ENCODE measurements around the gene SGCD.

The SGCD gene

GRCh38 chr5:156401804-156402203 is 74.8 kb downstream of the SGCD start:
- DNase-seq (ENCODE audit: low spot score), result no peak

- no peak for DNase-seq (ENCODE audit: low spot score)
These were observed 75.5 kb downstream of the SGCD start for GRCh38 chr5:156402387-156402921.

DNA sequence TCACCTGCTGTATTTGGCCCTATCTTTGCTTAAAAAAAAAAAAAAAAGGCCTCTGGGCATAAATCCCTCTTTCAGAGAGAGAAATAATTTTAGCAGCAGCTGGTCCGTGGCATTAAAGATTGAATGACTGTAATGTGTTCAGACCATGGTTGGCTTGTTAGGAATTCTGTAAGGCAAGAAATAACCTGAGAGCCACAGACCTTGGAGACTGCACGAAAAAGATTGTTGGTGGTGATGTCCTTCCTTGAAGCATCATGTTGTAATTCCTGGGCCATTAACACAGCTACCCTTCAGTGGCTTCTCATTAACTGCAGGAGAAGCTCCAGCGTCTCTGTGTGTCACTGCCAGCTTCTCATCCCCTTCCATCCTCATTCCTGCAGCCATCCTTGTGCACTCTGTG is 79.0 kb downstream of the SGCD start:
- DNase-seq (ENCODE audit: low spot score), result no peak

GRCh38 chr5:156407251-156407650 is 80.3 kb downstream of the SGCD start:
- DNase-seq (ENCODE audit: low spot score), result no peak

DNA sequence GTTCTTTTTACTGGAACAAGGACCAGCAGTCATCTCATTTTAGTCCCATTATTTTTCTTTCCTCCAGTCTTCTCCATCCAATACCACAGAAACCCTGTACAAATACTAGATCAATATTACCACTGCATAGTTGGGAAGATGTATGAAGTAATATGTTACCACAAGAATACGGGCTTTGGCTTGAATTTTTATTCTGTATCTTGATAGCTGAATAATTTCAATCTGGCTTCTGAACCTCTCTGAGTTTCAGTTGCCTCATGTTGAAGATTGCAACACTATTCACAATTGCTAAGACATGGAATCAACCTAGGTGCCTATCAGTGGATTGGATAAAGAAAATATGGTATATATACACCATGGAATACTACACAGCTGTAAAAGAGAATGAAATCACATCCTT is 82.9 kb downstream of the SGCD start:
- DNase-seq (ENCODE audit: low spot score), result no peak

- DNase-seq (ENCODE audit: low spot score), result no peak
These were observed 84.2 kb downstream of the SGCD start for GRCh38 chr5:156411185-156411613.

GRCh38 chr5:156411957-156412356 is 85.0 kb downstream of the SGCD start:
- no peak for DNase-seq (ENCODE audit: low spot score)

- DNase-seq (ENCODE audit: low spot score), result no peak
These were observed 87.4 kb downstream of the SGCD start for GRCh38 chr5:156414391-156414790.

DNA sequence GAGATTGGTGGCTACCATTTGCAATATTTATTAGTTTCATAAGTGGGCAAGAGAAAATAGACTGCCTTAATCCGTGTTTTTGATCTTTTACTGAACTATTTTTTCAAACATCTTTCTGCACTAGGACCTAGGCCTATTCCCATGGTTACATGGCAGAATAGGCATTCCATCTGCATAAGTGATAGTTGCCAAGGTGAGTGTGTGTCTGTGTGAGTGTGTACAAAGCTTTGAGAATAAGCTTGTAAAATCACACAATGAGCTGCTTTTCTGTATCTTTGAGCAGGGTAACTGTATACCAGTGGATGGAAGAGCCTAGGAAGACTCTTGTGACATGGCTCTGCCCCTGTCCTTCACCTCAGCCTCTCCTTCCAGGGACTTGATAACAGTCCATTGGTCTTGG is 92.7 kb downstream of the SGCD start:
- DNase-seq (ENCODE audit: low spot score), result no peak

DNA sequence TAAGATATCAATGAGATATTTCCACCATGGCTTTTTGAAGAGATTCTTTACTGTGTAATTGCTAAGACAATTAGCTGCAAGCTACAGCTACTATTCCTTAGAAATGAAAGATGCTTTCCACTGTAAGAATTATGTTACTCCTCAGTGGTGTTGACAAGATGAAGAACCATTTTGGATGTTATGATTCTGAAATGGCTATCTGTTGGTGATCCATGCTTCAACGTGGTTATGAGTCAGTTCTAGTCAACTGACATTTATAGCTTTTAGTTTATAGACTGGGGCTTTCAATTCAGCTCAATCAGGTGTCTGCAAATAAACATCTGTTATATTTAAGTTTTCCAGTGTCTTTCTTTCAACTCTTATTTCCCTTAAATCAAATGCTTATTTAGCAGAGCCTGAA is 93.7 kb downstream of the SGCD start:
- no peak for DNase-seq (ENCODE audit: low spot score)

DNA sequence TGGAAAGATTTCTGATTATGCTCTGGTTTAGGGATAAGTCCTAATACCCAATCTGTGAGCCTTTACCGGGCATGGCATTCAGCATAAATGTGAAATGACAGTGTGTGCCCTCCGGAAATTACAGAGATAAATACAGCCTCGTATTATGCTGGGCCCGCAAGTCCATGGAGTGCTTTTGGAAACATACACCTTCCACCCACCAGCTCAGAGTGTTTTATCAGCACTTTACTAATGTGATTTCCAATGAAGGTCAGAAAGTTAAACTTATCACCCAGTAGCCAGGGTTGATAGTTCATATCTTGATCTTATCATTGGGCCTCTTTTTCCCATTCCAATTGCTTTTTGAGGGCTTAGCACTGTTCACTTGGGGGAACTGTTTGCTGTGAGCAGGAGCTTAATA is 94.8 kb downstream of the SGCD start:
- no peak for DNase-seq (ENCODE audit: low spot score)

GRCh38 chr5:156423597-156423996 is 96.6 kb downstream of the SGCD start:
- no peak for DNase-seq (ENCODE audit: low spot score)

DNA sequence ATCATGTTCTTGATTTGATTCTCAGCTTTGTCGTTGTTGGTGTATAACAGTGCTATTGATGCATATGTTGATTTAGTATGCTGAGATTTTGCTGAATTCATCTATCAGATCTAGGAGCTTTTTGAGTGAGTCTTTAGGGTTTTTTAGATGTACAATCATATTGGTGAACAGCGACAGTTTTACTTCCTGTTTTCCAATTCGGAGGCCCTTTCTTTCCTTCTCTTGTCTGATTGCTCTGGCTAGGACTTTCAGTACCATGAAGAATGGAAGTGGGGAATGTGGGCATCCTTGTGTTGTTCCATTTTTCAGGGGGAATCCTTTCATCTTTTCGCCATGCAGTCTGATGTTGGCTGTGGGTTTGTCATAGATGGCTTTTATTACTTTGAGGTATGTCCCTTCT is 100.4 kb downstream of the SGCD start:
- DNase-seq (ENCODE audit: low spot score), result no peak

GRCh38 chr5:156431956-156432829 is 105.2 kb downstream of the SGCD start:
- DNase-seq (ENCODE audit: low spot score), result no peak

- DNase-seq (ENCODE audit: low spot score), result no peak
These were observed 105.8 kb downstream of the SGCD start for GRCh38 chr5:156432830-156433105.

GRCh38 chr5:156434471-156434870 is 107.5 kb downstream of the SGCD start:
- DNase-seq (ENCODE audit: low spot score), result no peak

DNA sequence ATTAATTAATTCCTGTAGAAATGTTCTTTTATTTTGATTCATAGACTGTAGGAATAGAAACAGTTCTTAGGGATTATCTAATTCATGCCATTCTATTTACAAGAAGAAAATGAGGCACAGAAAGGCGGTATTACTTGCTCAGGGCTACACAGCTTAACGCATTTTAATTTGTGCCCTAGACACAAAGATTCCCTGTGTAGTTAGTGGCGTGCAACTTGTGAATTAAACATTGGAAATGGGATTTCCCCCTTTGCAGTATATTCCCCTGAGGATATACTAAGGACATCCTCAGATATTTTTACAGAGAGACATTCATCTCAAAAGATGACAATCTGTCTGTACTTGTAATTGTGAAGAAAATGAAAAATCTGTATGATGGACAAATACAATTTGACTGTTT is 108.1 kb downstream of the SGCD start:
- no peak for DNase-seq (ENCODE audit: low spot score)

GRCh38 chr5:156438076-156438475 is 111.1 kb downstream of the SGCD start:
- DNase-seq (ENCODE audit: low spot score), result no peak

DNA sequence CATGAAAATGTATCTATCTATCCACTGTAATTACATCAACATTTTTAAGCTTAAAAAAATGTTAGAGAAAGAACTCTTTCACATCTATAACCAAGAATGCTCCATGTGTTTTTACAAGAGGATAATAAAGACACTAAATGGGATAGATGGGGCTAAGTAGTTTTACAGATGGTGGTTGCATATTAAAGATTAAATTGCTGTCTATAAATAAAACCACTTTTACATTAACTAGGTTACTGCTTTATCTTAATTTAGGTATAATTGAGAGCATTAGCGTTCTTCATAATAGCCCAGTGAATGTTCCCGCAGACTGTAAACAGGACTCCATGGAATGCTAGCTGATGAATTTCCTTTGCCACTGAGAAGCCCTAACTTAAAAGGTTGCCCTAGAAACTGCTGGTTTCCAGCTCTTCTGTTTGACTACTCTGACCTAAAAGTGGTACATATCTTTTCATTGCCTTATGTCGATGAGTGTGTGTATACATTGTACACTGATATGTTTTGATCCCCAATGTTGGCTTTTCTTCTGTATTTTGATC is 117.9 kb downstream of the SGCD start:
- DNase-seq (ENCODE audit: low spot score), result no peak

DNA sequence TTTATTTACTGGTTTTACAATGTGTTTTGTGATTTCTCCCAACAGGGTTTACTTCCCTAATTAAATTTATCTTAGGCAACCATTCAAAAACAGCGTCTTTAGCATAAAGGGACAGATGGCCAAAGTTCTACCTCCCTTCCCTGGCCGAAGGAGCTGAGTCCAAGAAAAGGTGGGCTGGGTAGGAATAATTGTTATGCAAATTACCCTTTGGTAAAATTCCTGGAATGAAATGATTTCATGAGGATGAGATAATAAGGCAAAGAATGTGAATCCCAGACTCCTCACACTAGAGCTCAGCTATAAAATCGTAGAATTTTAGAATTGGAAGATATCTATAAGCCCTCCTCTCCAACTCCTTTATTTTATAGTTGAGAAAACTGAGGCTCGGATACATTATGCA is 119.6 kb downstream of the SGCD start:
- no peak for DNase-seq (ENCODE audit: low spot score)

GRCh38 chr5:156450778-156451177 is 123.8 kb downstream of the SGCD start:
- no peak for DNase-seq (ENCODE audit: low spot score)

DNA sequence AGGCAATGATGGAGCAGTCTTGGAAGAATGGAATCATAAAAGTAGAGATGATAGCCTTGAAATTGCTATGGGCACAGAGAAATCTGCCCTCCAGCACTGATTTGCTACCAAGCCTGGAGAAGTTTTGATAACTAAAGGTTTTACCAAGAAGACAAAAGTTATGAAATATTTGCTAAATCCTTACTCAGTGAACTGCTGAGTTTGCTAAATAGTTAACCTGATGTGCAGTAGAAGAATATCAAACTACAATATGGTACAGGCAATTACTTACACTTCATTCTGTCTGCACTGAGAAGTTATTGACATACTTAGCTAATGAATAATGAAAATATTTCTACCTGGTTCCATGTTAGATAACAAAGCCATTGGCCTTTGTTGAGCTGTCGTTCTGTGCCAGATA is 124.5 kb downstream of the SGCD start:
- DNase-seq (ENCODE audit: low spot score), result no peak

DNA sequence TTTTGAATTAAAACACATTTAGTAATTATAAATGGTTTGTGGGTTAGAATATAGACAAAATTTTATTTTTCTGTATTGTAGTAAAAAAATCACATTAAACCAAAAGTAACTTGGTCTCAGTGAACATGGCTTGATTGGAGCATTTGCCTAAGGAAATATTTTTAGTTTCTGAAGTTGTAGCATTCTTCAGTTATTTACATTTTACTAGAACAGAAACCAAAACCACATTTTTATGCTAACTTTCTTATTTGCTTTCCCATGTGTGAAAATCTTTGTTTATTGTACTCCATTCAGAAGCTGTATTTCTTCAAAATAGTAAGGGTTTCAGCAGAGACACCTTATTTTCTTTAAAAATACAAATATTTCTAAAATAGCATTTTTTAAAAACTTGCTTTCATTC is 129.9 kb downstream of the SGCD start:
- DNase-seq (ENCODE audit: low spot score), result no peak

DNA sequence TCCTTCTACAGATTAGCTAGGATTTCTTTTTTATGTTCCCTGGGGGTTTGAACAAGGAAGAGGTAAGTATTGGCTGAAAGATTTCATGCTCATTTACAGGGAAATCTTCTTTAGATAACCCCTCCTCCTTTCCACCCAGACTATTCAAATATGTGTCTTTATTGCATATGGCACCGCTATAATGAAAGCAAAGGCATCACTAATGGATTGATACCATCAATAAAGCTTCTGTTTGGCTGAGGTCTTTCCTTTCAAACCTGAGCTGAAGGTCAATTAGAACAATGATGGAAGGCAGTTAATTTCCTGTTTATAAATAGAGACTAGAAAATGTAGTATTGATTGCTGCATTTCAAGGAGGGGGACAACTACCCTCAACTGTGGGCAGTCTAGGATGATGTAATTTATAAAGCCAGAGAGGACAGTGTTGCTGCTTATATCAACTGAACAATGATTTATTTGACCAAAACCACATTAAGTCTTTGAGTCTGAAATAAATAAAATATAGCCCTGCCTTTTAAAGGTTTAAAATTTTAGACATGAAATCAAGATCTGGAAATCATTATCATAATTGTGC is 132.9 kb downstream of the SGCD start:
- no peak for DNase-seq (ENCODE audit: low spot score)

All from kidney capillary endothelial cell (primary cell).